HEK293T (cell line): ENCODE results near the gene JMJD8.

ENCODE experiments used
- ARNT ChIP-seq: fragments of 450-650 bp; IDR thresholded peaks from 2 replicates; pipeline ENCODE4 v1.6.1; 2017; ENCODE audit warnings: mild to moderate bottlenecking
- BHLHE40 ChIP-seq: fragments of 450-650 bp; IDR thresholded peaks from 2 replicates; pipeline ENCODE4 v1.6.1; 2016; ENCODE audit warnings: mild to moderate bottlenecking, moderate library complexity, borderline replicate concordance
- ELF4 ChIP-seq: fragments of 450-650 bp; IDR thresholded peaks from 2 replicates; pipeline ENCODE4 v1.6.1; 2017; ENCODE audit warnings: antibody characterized with exemption
- FOXA1 ChIP-seq: fragments of 450-650 bp; IDR thresholded peaks from 2 replicates; pipeline ENCODE4 v1.6.1; 2016; ENCODE audit warnings: mild to moderate bottlenecking
- FOXK2 ChIP-seq: fragments of 450-650 bp; IDR thresholded peaks from 2 replicates; pipeline ENCODE4 v1.6.1; 2016; ENCODE audit warnings: mild to moderate bottlenecking
- FOXM1 ChIP-seq: fragments of 450-650 bp; IDR thresholded peaks from 2 replicates; pipeline ENCODE4 v1.6.1; 2017; ENCODE audit warnings: mild to moderate bottlenecking, borderline replicate concordance
- HDGF ChIP-seq: fragments of 450-650 bp; IDR thresholded peaks from 2 replicates; pipeline ENCODE4 v1.6.1; 2017; ENCODE audit warnings: antibody characterized with exemption, borderline replicate concordance
- LEF1 ChIP-seq: fragments of 450-650 bp; IDR thresholded peaks from 2 replicates; pipeline ENCODE4 v1.6.1; 2017; ENCODE audit warnings: mild to moderate bottlenecking, borderline replicate concordance
- NFRKB ChIP-seq: fragments of 450-650 bp; IDR thresholded peaks from 2 replicates; pipeline ENCODE4 v1.6.1; 2016; ENCODE audit warnings: mild to moderate bottlenecking, moderate library complexity
- PKNOX1 ChIP-seq: fragments of 450-650 bp; IDR thresholded peaks from 2 replicates; pipeline ENCODE4 v1.6.1; 2016
- SP1 ChIP-seq: fragments of 450-650 bp; IDR thresholded peaks from 2 replicates; pipeline ENCODE4 v1.6.1; 2017
- SUZ12 ChIP-seq: fragments of 450-650 bp; IDR thresholded peaks from 2 replicates; pipeline ENCODE4 v1.6.1; 2016; ENCODE audit warnings: mild to moderate bottlenecking
- ZNF384 ChIP-seq: fragments of 450-650 bp; IDR thresholded peaks from 2 replicates; pipeline ENCODE4 v1.6.1; 2016

GRCh38 chr16:671353-672131 is 12.6 kb downstream of the JMJD8 start:
- TF ChIP-seq BHLHE40 (no peak), FOXA1 (no peak), SP1 (no peak), NFRKB (no peak), LEF1 (no peak), SUZ12 (no peak), FOXM1 (no peak), PKNOX1 (no peak), ZNF384 (no peak), HDGF (no peak), ELF4 (no peak), FOXK2 (no peak), ARNT (no peak)
